ENCODE measurements around the gene DPEP1.
"Not testable (repeated sequence)": the region's sequence is repeated elsewhere in the genome, so short reads cannot be mapped to it uniquely, and the experiment has no call there.

The DPEP1 gene

GRCh38 chr16:89613231-89613953 is at the start of gene DPEP1:
Gene DPEP1, plus strand, starts transcription at chr16:89613642. Its CDS starts 16,769 bp downstream, at chr16:89630411.
- in situ Hi-C loops (cut with MboI; ENCODE audit: low sequenced_read_pairs), result no loop called here

- in situ Hi-C loops (cut with MboI; ENCODE audit: low sequenced_read_pairs), result no loop called here
Measured at GRCh38 chr16:89564476-89565255, 48.8 kb upstream of the DPEP1 start.

GRCh38 chr16:89565256-89565505 is 48.3 kb upstream of the DPEP1 start:
- in situ Hi-C loops (cut with MboI; ENCODE audit: low sequenced_read_pairs), result no loop called here

GRCh38 chr16:89565506-89566372 is 47.7 kb upstream of the DPEP1 start:
- in situ Hi-C loops (cut with MboI; ENCODE audit: low sequenced_read_pairs), result no loop called here

- in situ Hi-C loops (cut with MboI; ENCODE audit: low sequenced_read_pairs), result no loop called here
Measured at GRCh38 chr16:89567656-89568594, 45.5 kb upstream of the DPEP1 start.

- in situ Hi-C loops (cut with MboI; ENCODE audit: low sequenced_read_pairs), result no loop called here
Measured at GRCh38 chr16:89569506-89570341, 43.7 kb upstream of the DPEP1 start.

GRCh38 chr16:89570342-89570923 is 43.0 kb upstream of the DPEP1 start:
- in situ Hi-C loops (cut with MboI; ENCODE audit: low sequenced_read_pairs), result no loop called here

GRCh38 chr16:89570983-89571598 is 42.4 kb upstream of the DPEP1 start:
- in situ Hi-C loops (cut with MboI; ENCODE audit: low sequenced_read_pairs), result not testable (repeated sequence)

GRCh38 chr16:89571636-89572035 is 41.8 kb upstream of the DPEP1 start:
- in situ Hi-C loops (cut with MboI; ENCODE audit: low sequenced_read_pairs), result no loop called here

- in situ Hi-C loops (cut with MboI; ENCODE audit: low sequenced_read_pairs), result no loop called here
Measured at GRCh38 chr16:89572073-89572484, 41.4 kb upstream of the DPEP1 start.

GRCh38 chr16:89572485-89573205 is 40.8 kb upstream of the DPEP1 start:
- in situ Hi-C loops (cut with MboI; ENCODE audit: low sequenced_read_pairs), result no loop called here

- in situ Hi-C loops (cut with MboI; ENCODE audit: low sequenced_read_pairs), result no loop called here
Measured at GRCh38 chr16:89573826-89574680, 39.4 kb upstream of the DPEP1 start.

- in situ Hi-C loops (cut with MboI; ENCODE audit: low sequenced_read_pairs), result no loop called here
Measured at GRCh38 chr16:89574681-89575246, 38.7 kb upstream of the DPEP1 start.

GRCh38 chr16:89575247-89576152 is 37.9 kb upstream of the DPEP1 start, which contains the start of gene CPNE7:
Gene CPNE7, plus strand, starts transcription at chr16:89575758. Its CDS starts 140 bp downstream, at chr16:89575898.
- in situ Hi-C loops (cut with MboI; ENCODE audit: low sequenced_read_pairs), result no loop called here

GRCh38 chr16:89576153-89577054 is 37.0 kb upstream of the DPEP1 start:
- in situ Hi-C loops (cut with MboI; ENCODE audit: low sequenced_read_pairs), result no loop called here
